Gastrocnemius medialis (tissue), 4 donors: Measurements from ENCODE around the gene INTU.

Experiments used
- CTCF ChIP-seq, 5 experiments: fragments of 450-650 bp in 3 of 5; fragments of 200-600 bp in 2 of 5; sonication (generic) in 2 of 5; IDR thresholded peaks in 4 of 5; conservative IDR thresholded peaks in 1 of 5; 1 replicate in 4 of 5; 2 replicates in 1 of 5; pipeline ENCODE4 v1.5.1; 2016 to 2019; ENCODE audit warnings: antibody characterized with exemption in 5 of 5, mild to moderate bottlenecking in 3 of 5, moderate library complexity in 3 of 5
- POLR2A ChIP-seq, 2 donors: fragments of 450-650 bp; IDR thresholded peaks; one replicate each; pipeline ENCODE4 v1.6.1; 2017; ENCODE audit warnings: antibody characterized with exemption in 2 of 2, mild to moderate bottlenecking in 2 of 2, moderate library complexity in 2 of 2

DNA sequence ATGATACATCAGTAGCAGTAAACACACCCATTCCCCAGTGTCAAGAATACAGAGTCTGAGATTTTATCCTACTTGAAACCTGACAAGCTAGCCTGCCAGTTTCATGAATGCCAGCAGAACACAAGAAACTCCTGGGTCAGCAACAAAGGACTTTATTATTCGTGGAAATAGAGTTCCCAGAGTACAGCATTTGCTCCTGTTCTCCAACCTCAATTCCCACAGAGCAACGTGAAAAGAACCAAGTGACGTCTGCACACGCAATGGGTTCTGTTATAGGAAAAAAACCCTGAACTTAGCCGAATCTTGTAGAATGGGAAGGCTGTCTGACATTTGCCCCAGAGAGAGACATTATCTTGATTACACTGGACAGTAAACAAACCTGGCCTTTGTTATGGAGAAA is 23.3 kb upstream of the INTU start:
- TF ChIP-seq CTCF (IDR thresholded peaks at IDR 0.05 in 4 of 5, conservative IDR thresholded peaks at IDR 0.05 in 1 of 5) (no peak), POLR2A (IDR thresholded peaks at IDR 0.05) (no peak)
